ENCODE measurements around the gene LRRN3. TPM values are rescaled to one million over a fixed set of nuclear protein-coding genes. Genes with fewer than 3 reads are reported as not detected.

LRRN3 gene
- total and polyA plus RNA-seq, 2 of the 8 experiments (the other 6 are each of a cell fraction or from before 2014, with no cell fraction given): 0.20 to 0.32 TPM

DNA sequence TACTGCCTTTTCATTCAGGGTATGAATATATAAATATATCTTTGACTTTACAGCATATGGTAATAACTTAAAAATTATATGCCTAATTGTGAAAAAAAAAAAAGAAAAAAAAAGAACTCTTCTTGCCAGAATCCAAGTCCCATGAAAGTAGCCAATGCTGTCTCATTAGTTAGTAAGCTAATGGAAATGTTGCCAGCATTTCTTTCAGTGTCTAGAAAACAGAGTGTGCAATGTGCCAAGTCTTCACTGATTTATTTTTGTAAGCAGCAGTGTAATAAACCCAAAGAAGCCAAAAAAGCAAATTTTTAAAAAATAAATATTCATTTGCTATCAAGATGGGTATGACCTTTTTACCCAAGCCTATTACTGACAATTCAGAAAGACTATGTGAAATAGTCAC lies 31.1 kb upstream of the LRRN3 start (continued):
- TF ChIP-seq, protein P1, sequence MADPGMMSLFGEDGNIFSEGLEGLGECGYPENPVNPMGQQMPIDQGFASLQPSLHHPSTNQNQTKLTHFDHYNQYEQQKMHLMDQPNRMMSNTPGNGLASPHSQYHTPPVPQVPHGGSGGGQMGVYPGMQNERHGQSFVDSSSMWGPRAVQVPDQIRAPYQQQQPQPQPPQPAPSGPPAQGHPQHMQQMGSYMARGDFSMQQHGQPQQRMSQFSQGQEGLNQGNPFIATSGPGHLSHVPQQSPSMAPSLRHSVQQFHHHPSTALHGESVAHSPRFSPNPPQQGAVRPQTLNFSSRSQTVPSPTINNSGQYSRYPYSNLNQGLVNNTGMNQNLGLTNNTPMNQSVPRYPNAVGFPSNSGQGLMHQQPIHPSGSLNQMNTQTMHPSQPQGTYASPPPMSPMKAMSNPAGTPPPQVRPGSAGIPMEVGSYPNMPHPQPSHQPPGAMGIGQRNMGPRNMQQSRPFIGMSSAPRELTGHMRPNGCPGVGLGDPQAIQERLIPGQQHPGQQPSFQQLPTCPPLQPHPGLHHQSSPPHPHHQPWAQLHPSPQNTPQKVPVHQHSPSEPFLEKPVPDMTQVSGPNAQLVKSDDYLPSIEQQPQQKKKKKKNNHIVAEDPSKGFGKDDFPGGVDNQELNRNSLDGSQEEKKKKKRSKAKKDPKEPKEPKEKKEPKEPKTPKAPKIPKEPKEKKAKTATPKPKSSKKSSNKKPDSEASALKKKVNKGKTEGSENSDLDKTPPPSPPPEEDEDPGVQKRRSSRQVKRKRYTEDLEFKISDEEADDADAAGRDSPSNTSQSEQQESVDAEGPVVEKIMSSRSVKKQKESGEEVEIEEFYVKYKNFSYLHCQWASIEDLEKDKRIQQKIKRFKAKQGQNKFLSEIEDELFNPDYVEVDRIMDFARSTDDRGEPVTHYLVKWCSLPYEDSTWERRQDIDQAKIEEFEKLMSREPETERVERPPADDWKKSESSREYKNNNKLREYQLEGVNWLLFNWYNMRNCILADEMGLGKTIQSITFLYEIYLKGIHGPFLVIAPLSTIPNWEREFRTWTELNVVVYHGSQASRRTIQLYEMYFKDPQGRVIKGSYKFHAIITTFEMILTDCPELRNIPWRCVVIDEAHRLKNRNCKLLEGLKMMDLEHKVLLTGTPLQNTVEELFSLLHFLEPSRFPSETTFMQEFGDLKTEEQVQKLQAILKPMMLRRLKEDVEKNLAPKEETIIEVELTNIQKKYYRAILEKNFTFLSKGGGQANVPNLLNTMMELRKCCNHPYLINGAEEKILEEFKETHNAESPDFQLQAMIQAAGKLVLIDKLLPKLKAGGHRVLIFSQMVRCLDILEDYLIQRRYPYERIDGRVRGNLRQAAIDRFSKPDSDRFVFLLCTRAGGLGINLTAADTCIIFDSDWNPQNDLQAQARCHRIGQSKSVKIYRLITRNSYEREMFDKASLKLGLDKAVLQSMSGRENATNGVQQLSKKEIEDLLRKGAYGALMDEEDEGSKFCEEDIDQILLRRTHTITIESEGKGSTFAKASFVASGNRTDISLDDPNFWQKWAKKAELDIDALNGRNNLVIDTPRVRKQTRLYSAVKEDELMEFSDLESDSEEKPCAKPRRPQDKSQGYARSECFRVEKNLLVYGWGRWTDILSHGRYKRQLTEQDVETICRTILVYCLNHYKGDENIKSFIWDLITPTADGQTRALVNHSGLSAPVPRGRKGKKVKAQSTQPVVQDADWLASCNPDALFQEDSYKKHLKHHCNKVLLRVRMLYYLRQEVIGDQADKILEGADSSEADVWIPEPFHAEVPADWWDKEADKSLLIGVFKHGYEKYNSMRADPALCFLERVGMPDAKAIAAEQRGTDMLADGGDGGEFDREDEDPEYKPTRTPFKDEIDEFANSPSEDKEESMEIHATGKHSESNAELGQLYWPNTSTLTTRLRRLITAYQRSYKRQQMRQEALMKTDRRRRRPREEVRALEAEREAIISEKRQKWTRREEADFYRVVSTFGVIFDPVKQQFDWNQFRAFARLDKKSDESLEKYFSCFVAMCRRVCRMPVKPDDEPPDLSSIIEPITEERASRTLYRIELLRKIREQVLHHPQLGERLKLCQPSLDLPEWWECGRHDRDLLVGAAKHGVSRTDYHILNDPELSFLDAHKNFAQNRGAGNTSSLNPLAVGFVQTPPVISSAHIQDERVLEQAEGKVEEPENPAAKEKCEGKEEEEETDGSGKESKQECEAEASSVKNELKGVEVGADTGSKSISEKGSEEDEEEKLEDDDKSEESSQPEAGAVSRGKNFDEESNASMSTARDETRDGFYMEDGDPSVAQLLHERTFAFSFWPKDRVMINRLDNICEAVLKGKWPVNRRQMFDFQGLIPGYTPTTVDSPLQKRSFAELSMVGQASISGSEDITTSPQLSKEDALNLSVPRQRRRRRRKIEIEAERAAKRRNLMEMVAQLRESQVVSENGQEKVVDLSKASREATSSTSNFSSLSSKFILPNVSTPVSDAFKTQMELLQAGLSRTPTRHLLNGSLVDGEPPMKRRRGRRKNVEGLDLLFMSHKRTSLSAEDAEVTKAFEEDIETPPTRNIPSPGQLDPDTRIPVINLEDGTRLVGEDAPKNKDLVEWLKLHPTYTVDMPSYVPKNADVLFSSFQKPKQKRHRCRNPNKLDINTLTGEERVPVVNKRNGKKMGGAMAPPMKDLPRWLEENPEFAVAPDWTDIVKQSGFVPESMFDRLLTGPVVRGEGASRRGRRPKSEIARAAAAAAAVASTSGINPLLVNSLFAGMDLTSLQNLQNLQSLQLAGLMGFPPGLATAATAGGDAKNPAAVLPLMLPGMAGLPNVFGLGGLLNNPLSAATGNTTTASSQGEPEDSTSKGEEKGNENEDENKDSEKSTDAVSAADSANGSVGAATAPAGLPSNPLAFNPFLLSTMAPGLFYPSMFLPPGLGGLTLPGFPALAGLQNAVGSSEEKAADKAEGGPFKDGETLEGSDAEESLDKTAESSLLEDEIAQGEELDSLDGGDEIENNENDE (IDR thresholded peaks at IDR 0.05; ENCODE audit: insufficient replicate concordance, low read length): no peak
- TF ChIP-seq RXRA (IDR thresholded peaks at IDR 0.05; ENCODE audit: insufficient read depth, low read depth, low read length) (no peak), TEAD4 (IDR thresholded peaks at IDR 0.05; ENCODE audit: low read depth, low read length) (no peak), GABPA (IDR thresholded peaks at IDR 0.05; ENCODE audit: borderline replicate concordance, insufficient read depth, low read length) (no peak), JUN (IDR thresholded peaks at IDR 0.05; ENCODE audit: low read depth, low read length) (no peak), BCL11A (IDR thresholded peaks at IDR 0.05; ENCODE audit: low read depth in 2 of 2, low read length in 2 of 2) (no peak), EZH2 (IDR thresholded peaks at IDR 0.05; ENCODE audit: low read depth, low read length, severe bottlenecking) (no peak), JUND (IDR thresholded peaks at IDR 0.05; ENCODE audit: low read length) (no peak), CEBPB (IDR thresholded peaks at IDR 0.05; ENCODE audit: low read depth, low read length) (no peak), SP2 (IDR thresholded peaks at IDR 0.05; ENCODE audit: low read length) (no peak), ZNF274 (IDR thresholded peaks at IDR 0.05; ENCODE audit: borderline replicate concordance, extremely low read depth, low read length) (no peak), NRF1 (IDR thresholded peaks at IDR 0.05; ENCODE audit: low read depth, low read length) (no peak)
- TF ChIP-seq, protein P2, sequence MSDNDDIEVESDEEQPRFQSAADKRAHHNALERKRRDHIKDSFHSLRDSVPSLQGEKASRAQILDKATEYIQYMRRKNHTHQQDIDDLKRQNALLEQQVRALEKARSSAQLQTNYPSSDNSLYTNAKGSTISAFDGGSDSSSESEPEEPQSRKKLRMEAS (IDR thresholded peaks at IDR 0.05): no peak

Data from H1 (cell line).